ENCODE results near the gene SLC13A1. TPM values are rescaled to one million over a fixed set of nuclear protein-coding genes. Genes with fewer than 3 reads are reported as not detected.
A peak's percentile ranks its signal among the peaks of the same experiment; 100 is the strongest.

SLC13A1 gene
- total and polyA plus RNA-seq, 8 donors, result 0.18 TPM; not detected in 7

DNA sequence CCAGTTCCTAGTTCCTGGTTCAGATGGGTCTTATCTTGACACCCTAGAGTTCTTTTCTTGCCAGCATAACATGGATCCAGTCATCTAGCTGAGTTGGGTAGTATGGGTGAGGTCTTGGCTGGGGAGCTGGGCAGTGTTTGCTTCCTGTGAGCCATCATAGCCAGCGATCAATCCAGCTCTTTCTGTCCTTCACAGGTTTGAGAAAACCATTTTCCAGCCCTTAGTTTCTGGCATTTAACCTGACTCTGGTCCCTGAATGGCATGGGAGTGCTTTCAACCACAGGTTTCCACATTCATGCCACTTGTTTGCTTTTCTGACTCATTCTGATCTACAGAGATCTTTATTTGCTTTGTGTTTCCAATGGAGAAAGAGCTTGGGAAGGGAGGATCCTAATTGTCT, 8.6 kb downstream of the SLC13A1 start:
- peak; percentile 18 to 25 for DNase-seq
- TF ChIP-seq, protein P1, sequence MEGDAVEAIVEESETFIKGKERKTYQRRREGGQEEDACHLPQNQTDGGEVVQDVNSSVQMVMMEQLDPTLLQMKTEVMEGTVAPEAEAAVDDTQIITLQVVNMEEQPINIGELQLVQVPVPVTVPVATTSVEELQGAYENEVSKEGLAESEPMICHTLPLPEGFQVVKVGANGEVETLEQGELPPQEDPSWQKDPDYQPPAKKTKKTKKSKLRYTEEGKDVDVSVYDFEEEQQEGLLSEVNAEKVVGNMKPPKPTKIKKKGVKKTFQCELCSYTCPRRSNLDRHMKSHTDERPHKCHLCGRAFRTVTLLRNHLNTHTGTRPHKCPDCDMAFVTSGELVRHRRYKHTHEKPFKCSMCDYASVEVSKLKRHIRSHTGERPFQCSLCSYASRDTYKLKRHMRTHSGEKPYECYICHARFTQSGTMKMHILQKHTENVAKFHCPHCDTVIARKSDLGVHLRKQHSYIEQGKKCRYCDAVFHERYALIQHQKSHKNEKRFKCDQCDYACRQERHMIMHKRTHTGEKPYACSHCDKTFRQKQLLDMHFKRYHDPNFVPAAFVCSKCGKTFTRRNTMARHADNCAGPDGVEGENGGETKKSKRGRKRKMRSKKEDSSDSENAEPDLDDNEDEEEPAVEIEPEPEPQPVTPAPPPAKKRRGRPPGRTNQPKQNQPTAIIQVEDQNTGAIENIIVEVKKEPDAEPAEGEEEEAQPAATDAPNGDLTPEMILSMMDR (IDR thresholded peaks at IDR 0.05), result no peak
- TF ChIP-seq POLR2AphosphoS5 (IDR thresholded peaks at IDR 0.05), result peak in 2 of 3 donors; percentile 19 to 26
- H3K9me3 ChIP-seq, result no peaks in the 10 kb centered on the region
- no peak overlapping the region for H3K4me3 ChIP-seq
- peak overlapping the region in 2 of 5 donors; percentile 42 to 51 for H3K27ac ChIP-seq
- no peaks in the 10 kb centered on the region for H3K27me3 ChIP-seq
- H3K4me1 ChIP-seq, result peaks cover 0 to 13% (median 3%) of the 10 kb centered on the region in 4 donors
- 32 to 62% (median 44%) methylated on average over 1 of the region's 1 CpG for WGBS, 5 donors
- H3K36me3 ChIP-seq, result no peaks in the 10 kb centered on the region
- intact Hi-C loops (cut with DNase I; ENCODE audit: low total_unique reads), result no loop called here

DNA sequence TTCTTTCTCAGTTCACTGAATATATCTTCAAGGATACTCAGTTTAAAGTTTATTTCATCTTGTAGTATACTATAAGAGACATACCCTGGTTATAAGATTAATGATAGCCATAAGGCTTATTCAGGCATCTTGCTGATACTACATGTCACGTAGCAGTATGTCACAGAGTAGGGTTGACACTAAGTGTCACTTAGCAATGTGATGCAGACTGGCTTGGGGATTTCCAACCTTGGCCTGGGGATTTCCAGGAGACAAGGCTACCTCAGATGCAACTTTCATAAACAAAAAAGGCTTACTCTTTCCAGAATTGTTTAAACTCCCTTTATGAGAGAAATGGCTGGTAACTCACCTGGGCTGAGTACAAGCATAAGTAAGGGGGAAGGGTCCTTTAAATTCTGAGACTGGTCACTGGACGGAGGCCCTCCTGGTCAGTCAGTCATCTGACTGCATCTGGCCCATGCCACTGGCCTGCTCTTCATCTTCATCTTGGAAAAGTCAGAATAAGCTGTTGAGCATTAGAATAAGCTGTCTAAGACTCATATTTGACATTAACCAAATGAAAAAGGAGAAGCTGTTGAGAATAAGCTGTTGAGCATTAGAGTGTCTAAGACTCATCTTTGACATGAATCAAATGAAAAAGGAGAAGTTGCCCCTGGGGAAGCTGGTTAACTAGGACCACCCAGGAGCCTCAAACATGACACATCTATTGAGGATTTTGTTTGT, 9.5 kb downstream of the SLC13A1 start:
- no peaks in the 10 kb centered on the region for H3K36me3 ChIP-seq
- peaks cover 0 to 6% (median 4%) of the 10 kb centered on the region in 4 donors for H3K9me3 ChIP-seq
- TF ChIP-seq POLR2A (IDR thresholded peaks at IDR 0.05) (no peak), POLR2AphosphoS5 (IDR thresholded peaks at IDR 0.05) (no peak), EP300 (IDR thresholded peaks at IDR 0.05) (no peak)
- TF ChIP-seq, protein P1 (IDR thresholded peaks at IDR 0.05), result no peak
- H3K4me3 ChIP-seq, result no peak overlapping the region
- intact Hi-C loops (cut with DNase I; ENCODE audit: low total_unique reads), result no loop called here
- peaks cover 0 to 13% (median 3%) of the 10 kb centered on the region in 4 donors for H3K4me1 ChIP-seq
- H3K27ac ChIP-seq, result peak overlapping the region in 1 of 5 donors; percentile 51
- no peak for DNase-seq
- whole genome bisulfite sequencing, 5 donors, result 57 to 82% (median 82%) methylated on average over 2 of the region's 2 CpGs
- H3K27me3 ChIP-seq, result no peaks in the 10 kb centered on the region

DNA sequence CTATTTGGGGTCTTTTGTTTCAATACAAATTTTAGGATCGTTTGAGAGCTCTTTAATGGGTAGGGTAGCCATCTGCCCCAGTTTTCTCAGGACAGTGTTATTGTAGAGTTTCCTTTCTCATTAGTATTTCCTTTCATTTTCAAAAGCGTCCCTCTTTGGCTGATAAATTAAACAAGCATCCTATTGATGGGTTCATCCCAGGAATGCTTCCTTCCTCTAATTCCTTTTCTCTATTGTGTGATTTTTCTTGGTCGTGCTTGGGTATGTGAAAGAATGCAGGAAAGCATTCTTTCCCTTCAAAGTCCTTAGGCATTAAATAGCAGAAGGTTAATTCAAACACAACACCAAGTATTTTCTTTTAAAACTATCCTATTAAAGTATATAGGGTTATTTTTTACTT, 14.0 kb downstream of the SLC13A1 start:
- Histone ChIP-seq H3K27ac (no peak overlapping the region), H3K4me1 (peaks cover 0 to 8% (median 3%) of the 10 kb centered on the region in 4 donors), H3K9me3 (peaks cover 0 to 8% (median 6%) of the 10 kb centered on the region in 4 donors), H3K27me3 (no peaks in the 10 kb centered on the region), H3K4me3 (no peak overlapping the region), H3K36me3 (no peaks in the 10 kb centered on the region)
- no peak for DNase-seq
- 38 to 63% (median 50%) methylated on average over 3 of the region's 3 CpGs for WGBS, 5 donors
- TF ChIP-seq EP300 (IDR thresholded peaks at IDR 0.05), result no peak
- TF ChIP-seq POLR2AphosphoS5 (IDR thresholded peaks at IDR 0.05), result no peak
- no peak for TF ChIP-seq POLR2A (IDR thresholded peaks at IDR 0.05)
- TF ChIP-seq, protein P1 (IDR thresholded peaks at IDR 0.05), result no peak
- intact Hi-C loops (cut with DNase I; ENCODE audit: low total_unique reads), result no loop called here

DNA sequence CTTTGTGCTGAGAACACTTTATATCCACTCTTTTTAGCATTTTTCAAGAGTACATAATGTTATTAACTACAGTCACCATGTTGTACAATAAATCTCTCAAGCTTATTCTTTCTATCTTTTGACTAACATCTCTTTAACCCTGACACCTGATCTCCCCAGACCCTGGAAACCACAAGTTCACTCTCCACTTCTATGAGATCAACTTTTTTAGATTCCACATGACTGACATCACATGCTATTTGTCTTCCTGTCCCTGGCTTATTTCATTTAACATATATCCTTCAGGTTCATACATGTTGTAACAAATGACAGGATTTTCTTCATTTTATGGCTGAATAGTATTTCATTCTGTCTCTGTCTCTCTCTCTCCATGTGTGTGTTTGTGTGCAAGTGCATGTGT, 15.5 kb downstream of the SLC13A1 start:
- no peak overlapping the region for H3K4me3 ChIP-seq
- intact Hi-C loops (cut with DNase I; ENCODE audit: low total_unique reads), result no loop called here
- no peak for DNase-seq

More for the DNA sequence above, 15.5 kb downstream of the SLC13A1 start:
- TF ChIP-seq EP300 (IDR thresholded peaks at IDR 0.05), result no peak
- no peak for TF ChIP-seq POLR2AphosphoS5 (IDR thresholded peaks at IDR 0.05)
- TF ChIP-seq POLR2A (IDR thresholded peaks at IDR 0.05), result no peak
- TF ChIP-seq, protein P1 (IDR thresholded peaks at IDR 0.05), result no peak
- H3K4me1 ChIP-seq, result no peaks in the 10 kb centered on the region
- no peaks in the 10 kb centered on the region for H3K36me3 ChIP-seq
- H3K27ac ChIP-seq, result no peak overlapping the region
- H3K27me3 ChIP-seq, result no peaks in the 10 kb centered on the region
- peaks cover 0 to 8% (median 6%) of the 10 kb centered on the region in 4 donors for H3K9me3 ChIP-seq
